Left lung (tissue), 10 donors: ENCODE measurements around the gene TGFB3. TPM values are rescaled to one million over a fixed set of nuclear protein-coding genes. Genes with fewer than 3 reads are reported as not detected.

Experiments used
- ATAC-seq: fragments of 200-7000 bp; cut with Tn5 transposase; one replicate; pipeline ENCODE4 v1.9.1; 2020; ENCODE audit warnings: moderate library complexity
- DNase-seq, 4 donors: peaks; one replicate each; pipeline ENCODE4 v3.0.0-alpha.2; 2013 to 2020
- H3K27ac ChIP-seq, 2 donors: fragments of 200-600 bp; sonication (generic) in 1 of 2; one replicate each; pipeline versions ENCODE4 v1.5.0 to v1.8.0; 2020 to 2021
- H3K27me3 ChIP-seq, 2 donors: fragments of 200-600 bp; sonication (generic) in 1 of 2; one replicate each; pipeline versions ENCODE4 v1.5.0 to v1.8.0; 2020 to 2021
- H3K36me3 ChIP-seq, 2 donors: fragments of 200-600 bp; sonication (generic) in 1 of 2; one replicate each; pipeline versions ENCODE4 v1.5.0 to v1.8.0; 2020 to 2021
- H3K4me1 ChIP-seq, 2 donors: fragments of 200-600 bp; one replicate each; pipeline ENCODE4 v1.8.0; 2021
- H3K4me3 ChIP-seq, 2 donors: fragments of 200-600 bp; sonication (generic) in 1 of 2; one replicate each; pipeline versions ENCODE4 v1.5.0 to v1.8.0; 2020 to 2021; ENCODE audit warnings: mild to moderate bottlenecking in 1 of 2
- H3K9me3 ChIP-seq, 2 donors: fragments of 200-600 bp; sonication (generic) in 1 of 2; one replicate each; pipeline versions ENCODE4 v1.5.0 to v1.8.0; 2020 to 2021
- intact Hi-C, 2 donors: fragments of 100-400 bp; cut with DNase I; formaldehyde crosslinking; loops; one replicate each; pipeline versions ENCODE4 v1.11.2 to v1.14.2; 2022
- polyA plus RNA-seq, 6 donors: library from polyadenylated mRNA; unstranded; fragments of 120-200 nt; gene quantifications; one replicate each; pipeline ENCODE4 v1.2.1, GENCODE V29; 2013; ENCODE audit not compliant: insufficient read length in 6 of 6
- total RNA-seq, 2 donors: library from RNA; stranded (reverse); fragmentation: NEBNext Ultra II Directional; extraction: Animal tissue kit (Norgen Biotek cat#: 25700); gene quantifications; one replicate each; pipeline ENCODE4 v1.2.1, GENCODE V29; 2021
- TF ChIP-seq, protein P1 (sequence below), 2 donors: fragments of 200-600 bp; sonication (generic) in 1 of 2; IDR thresholded peaks; one replicate each; pipeline versions ENCODE4 v1.5.0 to v1.8.0; 2021; ENCODE audit warnings: antibody characterized with exemption in 2 of 2
- donor health status: DM: no; HTN: yes; CAD: no.
- donor health status: DM: no; HTN: no; CAD: no.

Gene TGFB3
- total and polyA plus RNA-seq, 8 donors, result 34.5 to 202 (median 163) TPM

DNA sequence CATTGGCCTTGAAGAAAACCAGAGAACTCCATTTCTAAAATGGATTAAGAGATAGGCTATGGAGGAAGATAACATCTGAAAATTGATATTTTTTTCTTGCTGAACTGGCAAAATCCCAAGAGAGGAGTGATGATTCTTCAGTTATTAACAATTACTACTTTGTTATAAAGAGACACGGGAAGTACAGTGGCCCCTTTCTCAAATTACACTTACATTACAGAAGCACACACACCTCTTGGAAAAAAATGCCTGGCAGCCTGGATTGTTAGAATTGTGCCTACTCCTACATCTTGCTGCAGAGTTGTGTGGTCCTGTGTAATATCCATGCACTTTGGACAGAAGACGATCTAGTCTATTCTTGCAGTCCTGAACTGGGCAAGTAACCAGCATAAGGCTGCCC lies 71.7 kb downstream of the TGFB3 start:
- peaks cover 0 to 14% of the 10 kb centered on the region in 2 donors for H3K36me3 ChIP-seq
- H3K4me3 ChIP-seq, result no peak overlapping the region
- TF ChIP-seq, protein P1, sequence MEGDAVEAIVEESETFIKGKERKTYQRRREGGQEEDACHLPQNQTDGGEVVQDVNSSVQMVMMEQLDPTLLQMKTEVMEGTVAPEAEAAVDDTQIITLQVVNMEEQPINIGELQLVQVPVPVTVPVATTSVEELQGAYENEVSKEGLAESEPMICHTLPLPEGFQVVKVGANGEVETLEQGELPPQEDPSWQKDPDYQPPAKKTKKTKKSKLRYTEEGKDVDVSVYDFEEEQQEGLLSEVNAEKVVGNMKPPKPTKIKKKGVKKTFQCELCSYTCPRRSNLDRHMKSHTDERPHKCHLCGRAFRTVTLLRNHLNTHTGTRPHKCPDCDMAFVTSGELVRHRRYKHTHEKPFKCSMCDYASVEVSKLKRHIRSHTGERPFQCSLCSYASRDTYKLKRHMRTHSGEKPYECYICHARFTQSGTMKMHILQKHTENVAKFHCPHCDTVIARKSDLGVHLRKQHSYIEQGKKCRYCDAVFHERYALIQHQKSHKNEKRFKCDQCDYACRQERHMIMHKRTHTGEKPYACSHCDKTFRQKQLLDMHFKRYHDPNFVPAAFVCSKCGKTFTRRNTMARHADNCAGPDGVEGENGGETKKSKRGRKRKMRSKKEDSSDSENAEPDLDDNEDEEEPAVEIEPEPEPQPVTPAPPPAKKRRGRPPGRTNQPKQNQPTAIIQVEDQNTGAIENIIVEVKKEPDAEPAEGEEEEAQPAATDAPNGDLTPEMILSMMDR (IDR thresholded peaks at IDR 0.05), result no peak
- H3K27me3 ChIP-seq, result no peaks in the 10 kb centered on the region
- H3K27ac ChIP-seq, result no peak overlapping the region
- H3K4me1 ChIP-seq, result peaks cover 6 to 19% of the 10 kb centered on the region in 2 donors
- intact Hi-C loops, result no loop called here
- DNase-seq (no peak), ATAC-seq (no peak)
- no peaks in the 10 kb centered on the region for H3K9me3 ChIP-seq

DNA sequence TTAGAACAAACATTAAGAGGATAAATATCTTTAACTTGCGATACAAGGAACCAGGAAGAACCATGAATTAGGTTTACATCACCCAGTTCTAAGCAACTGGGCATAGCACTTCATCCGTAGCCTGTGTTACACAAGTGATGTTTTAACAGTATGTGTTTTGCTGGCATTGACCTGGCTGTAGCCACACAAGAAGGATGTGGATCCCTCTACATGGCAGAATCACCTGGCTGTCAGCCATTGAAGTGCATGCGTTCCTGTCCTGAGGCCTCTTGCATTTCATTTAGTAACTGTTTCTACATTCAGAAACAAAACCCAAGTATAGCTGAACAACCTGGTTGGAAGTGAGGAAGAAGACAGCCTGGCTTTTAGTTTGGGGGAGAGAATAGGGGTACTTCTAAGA lies 72.2 kb downstream of the TGFB3 start:
- H3K4me1 ChIP-seq, result peaks cover 10 to 23% of the 10 kb centered on the region in 2 donors
- no peak for DNase-seq
- H3K27ac ChIP-seq, result no peak overlapping the region

More for the DNA sequence above, 72.2 kb downstream of the TGFB3 start:
- intact Hi-C loops, result no loop called here
- H3K36me3 ChIP-seq, result peaks cover 0 to 14% of the 10 kb centered on the region in 2 donors
- H3K4me3 ChIP-seq, result no peak overlapping the region
- H3K27me3 ChIP-seq, result no peaks in the 10 kb centered on the region
- TF ChIP-seq, protein P1 (IDR thresholded peaks at IDR 0.05), result no peak
- no peaks in the 10 kb centered on the region for H3K9me3 ChIP-seq
- ATAC-seq, result no peak

Other genes with a start within 250 kb of the TGFB3 start
- 10 to 100 TPM; 23.1 to 26.5 TPM for gene IFT43, start 3.8 kb upstream of the TGFB3 start, total RNA-seq
- gene IFT43, start 3.8 kb upstream of the TGFB3 start, polyA plus RNA-seq, result 10 to 100 TPM; 39.4 to 51.1 (median 43.3) TPM
- 10 to 100 TPM; 40.0 to 50.5 TPM for gene GPATCH2L, start 169.9 kb upstream of the TGFB3 start, total RNA-seq
- 10 to 100 TPM; 38.9 to 46.3 (median 42.8) TPM for gene GPATCH2L, start 169.9 kb upstream of the TGFB3 start, polyA plus RNA-seq